Measurements from ENCODE around the gene PSMC3IP.
"Not testable (repeated sequence)": the region's sequence is repeated elsewhere in the genome, so short reads cannot be mapped to it uniquely, and the experiment has no call there.

PSMC3IP gene

DNA sequence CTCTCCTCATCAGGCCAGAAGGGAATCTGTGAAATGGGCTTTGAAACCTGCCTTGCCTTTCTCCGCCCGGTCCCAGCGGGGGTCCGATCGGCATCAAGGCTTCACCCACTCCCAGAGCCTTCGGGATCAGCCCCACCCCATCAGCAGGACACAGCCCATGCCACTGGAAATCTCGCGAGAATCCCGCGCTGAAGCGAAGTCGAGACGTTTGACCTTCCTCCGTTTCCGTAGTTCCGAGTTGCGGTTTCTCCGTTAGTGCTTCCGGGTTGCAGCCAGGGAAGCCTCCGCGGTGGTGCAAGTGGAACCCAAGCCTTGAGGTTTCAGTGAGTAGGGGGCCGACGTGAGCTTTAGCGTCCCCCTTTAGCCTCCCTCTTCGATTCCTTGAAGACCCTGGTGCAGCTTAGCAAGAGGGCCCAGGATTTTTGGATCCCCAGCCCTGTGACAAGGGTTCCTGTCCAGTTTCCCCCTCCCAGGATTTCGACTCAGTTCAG lies 15.6 kb downstream of the PSMC3IP start, which contains the start of gene COASY:
Gene COASY, plus strand, starts transcription at position 252 of the 491 bp plus-strand sequence. CDS start 475 bp downstream, outside the sequence.
- DNase-seq (ENCODE audit: low read depth in 2 of 2), result peak; percentile 85 to 88

DNA sequence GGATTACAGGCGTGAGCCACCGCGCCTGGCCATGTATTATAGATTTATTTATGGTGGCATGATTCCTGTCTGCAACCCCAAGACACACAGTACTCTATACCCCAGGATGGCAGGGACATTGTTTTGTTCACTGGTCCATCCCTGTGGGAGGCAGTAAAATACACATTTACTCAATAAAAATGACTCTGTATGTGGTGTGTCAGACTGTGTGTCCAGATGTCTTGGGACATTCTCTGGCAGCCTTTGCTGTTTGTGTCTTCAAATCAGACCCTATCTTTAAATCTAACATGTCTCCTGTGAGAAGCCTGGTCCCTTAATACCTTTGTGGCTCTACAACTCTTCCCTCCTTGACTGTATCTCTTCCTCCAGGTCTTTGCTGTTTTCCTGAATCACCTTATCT lies 17.3 kb downstream of the PSMC3IP start:
- no peak for DNase-seq (ENCODE audit: low read depth in 2 of 2)

DNA sequence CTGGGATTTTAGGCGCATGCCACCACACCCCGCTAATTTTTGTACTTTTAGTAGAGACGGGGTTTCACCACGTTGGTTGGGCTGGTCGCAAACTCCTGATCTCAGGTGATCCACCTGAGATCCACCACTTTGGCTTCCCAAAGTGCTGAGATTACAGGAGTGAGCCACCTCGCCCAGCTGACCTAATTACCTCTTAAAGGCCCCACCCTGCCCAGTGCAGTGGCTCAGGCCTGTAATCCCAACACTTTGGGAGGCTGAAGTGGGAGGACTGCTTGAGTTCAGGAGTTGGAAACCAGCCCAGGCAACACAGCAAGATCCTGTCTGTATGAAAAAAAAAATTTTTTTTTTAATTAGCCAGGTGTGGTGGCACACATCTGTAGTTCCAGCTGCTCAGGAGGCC lies 18.5 kb downstream of the PSMC3IP start:
- DNase-seq (ENCODE audit: low read depth in 2 of 2), result no peak

DNA sequence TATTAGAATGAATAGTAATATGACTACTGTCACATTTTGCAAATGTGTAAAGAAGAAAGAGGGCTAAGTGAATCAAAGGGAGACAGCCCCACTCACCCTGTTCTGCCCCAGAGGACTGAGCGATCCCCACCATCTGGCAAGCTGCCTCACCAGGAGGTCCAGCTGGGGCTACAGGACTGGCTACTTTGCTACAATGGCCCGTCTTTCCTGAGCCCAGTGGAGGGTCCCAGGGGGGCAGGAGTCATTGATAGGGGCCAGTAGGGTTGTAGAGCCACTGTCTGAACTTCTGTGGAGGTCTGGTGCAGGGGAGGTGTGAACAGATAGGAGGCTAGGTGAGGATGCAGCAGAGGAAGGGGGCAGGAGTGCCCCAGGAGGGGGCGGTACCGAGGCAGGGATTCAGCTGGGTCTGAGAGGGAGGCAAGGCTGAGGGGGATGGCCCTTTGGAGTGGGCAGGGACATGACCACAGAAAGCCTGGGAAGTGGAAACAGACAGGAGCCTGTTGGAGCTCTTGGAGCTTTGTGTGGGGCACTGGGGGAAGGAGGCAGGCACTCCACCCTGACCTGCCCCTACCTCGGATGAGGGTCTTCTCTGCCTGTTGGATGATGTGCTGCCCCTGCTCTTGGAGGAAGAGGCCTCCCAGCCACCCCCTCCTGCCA lies 21.4 kb downstream of the PSMC3IP start:
- not testable (repeated sequence) for DNase-seq (ENCODE audit: low read depth in 2 of 2)

DNA sequence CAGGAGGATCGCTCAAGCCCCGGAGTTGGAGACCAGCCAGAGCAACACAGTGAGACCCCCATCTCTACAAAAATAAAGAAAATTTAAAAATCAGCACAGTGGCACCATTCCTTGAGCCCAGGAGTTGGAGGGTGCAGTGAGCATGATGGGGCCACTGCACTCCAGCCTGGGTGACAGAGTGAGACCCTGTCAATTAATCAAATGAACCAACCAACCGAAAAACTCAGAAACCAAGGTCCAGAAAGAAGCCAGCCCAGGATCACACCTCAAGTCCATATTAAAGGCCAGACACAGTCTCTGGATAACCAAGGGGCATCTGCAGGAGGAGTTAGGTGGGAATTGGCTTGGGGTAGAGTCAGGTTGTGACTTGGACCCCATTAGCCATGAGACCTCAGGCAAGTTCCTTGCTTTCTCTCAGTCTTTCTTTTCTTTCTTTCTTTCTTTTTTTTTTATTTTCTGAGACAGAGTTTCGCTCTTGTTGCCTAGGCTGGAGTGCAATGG lies 22.4 kb downstream of the PSMC3IP start:
- DNase-seq (ENCODE audit: low read depth in 2 of 2), result no peak

DNA sequence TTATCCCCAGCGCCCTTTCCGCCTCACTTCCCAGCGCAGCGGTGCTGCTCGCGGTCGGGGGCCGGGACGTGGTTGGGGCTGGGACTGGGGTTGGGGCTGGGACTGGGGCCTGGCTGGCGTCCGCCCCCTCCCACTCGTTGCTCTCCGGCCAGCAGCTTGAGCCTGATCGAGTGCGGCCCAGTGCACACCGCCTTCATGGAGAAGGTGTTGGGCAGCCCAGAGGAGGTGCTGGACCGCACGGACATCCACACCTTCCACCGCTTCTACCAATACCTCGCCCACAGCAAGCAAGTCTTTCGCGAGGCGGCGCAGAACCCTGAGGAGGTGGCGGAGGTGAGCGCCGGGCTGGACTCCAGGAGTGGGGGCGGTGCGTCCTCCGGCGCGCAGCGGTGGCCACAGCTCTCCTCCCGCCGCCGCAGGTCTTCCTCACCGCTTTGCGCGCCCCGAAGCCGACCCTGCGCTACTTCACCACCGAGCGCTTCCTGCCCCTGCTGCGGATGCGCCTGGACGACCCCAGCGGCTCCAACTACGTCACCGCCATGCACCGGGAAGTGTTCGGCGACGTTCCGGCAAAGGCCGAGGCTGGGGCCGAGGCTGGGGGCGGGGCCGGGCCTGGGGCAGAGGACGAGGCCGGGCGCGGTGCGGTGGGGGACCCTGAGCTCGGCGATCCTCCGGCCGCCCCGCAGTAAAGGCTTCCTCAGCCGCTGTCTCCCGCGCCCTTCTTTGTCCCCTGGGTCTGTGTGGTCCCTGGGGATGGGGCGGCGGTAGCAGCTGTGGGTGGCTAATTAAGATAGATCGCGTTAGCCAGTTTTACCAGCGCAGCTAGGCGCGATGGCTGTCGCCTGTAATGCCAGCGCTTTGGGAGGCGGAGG lies 23.0 kb downstream of the PSMC3IP start:
- peak in 1 of 2 donors; percentile 47 for DNase-seq (ENCODE audit: low read depth in 2 of 2)

DNA sequence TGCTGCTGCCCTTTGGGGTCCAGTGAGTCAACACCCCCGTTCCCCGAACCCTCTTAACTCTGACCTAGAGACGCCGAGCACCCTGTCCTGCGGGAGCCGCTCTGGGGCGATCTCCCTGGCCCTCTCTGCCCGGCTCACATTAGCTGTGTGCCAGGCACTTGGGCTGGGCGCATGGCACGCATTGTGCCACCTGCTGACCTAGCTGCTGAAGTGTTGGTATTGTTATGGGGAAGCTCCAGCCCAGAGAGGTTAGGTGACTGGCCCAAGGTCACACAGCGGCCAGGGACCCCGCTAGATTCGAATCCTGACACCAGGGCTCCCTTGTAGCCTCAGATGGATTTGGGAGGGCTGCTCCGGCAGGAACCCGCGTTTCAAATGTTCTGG lies 23.7 kb downstream of the PSMC3IP start:
- no peak for DNase-seq (ENCODE audit: low read depth in 2 of 2)

DNA sequence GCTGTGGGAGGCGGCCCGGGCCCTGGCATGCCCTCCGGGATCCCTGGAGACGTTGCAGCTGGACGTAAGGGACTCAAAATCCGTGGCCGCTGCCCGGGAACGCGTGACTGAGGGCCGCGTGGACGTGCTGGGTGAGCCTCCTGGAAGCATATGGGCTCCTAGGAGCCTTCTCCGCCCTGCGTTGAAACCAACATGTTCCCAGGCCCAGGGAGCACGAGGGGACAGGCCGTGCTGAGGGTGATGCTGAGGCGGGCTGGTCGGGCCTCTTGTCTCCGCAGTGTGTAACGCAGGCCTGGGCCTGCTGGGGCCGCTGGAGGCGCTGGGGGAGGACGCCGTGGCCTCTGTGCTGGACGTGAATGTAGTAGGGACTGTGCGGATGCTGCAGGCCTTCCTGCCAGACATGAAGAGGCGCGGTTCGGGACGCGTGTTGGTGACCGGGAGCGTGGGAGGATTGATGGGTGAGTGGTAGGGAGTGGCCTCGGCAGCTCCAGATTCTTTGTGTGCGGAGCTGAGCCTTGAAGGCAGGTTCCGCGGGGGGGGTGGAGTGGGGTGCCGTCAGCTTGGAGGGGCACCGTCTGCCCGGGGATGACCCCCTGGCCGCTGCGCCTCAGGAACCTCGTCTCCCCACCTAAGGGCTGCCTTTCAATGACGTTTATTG lies 24.2 kb downstream of the PSMC3IP start:
- no peak for DNase-seq (ENCODE audit: low read depth in 2 of 2)

DNA sequence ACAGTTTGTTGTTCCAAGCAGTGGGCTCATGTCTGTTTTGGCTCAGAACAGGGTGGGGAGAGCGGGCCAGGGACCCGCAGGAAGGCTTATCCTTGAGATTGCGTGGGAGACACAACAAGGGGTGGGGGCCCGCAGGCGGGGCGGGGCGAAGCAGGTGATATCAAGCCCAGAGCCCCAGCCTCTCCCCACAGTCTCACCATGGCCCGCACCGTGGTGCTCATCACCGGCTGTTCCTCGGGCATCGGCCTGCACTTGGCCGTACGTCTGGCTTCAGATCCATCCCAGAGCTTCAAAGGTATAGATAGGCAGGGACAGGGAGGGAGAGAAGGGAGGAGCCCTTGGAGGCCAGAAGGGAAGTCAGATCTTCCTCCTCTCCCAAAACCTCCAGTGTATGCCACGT lies 24.8 kb downstream of the PSMC3IP start, which contains the start of gene HSD17B1:
Gene HSD17B1, plus strand, starts transcription at position 188 of the 400 bp plus-strand sequence. Its CDS starts 11 bp downstream, at position 199.
- DNase-seq (ENCODE audit: low read depth in 2 of 2), result not testable (repeated sequence)

DNA sequence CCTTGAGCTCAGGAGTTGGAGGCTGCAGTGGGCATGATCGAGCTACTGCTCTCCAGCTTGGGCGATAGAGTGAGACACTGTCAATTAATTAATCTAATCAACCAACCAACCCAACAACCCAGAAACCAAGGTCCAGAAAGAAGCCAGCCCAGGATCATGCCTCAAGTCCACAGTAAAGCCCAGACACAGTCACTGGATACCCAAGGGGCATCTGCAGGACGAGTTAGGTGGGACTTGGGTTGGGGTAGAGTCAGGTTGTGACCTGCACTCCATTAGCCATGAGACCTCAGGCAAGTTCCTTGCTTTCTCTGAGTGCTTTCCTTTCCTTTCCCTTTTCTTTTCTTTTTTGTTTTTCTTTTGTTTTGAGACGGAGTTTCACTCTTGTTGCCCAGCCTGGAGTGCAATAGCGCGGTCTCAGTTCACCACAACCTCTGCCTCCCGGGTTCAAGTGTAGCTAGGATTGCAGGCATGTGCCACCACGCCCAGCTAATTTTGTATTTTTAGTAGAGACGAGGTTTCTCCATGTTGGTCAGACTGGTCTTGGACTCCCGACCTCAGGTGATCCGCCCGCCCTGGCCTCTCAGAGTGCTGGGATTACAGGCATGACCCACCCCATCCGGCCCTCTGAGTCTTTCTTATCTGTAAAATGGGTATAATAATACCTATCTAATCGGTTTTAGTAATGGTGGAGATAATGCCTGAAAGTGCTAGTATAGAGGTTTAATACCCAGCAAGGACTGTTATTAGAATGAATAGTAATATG lies 28.4 kb downstream of the PSMC3IP start:
- no peak for DNase-seq (ENCODE audit: low read depth in 2 of 2)

DNA sequence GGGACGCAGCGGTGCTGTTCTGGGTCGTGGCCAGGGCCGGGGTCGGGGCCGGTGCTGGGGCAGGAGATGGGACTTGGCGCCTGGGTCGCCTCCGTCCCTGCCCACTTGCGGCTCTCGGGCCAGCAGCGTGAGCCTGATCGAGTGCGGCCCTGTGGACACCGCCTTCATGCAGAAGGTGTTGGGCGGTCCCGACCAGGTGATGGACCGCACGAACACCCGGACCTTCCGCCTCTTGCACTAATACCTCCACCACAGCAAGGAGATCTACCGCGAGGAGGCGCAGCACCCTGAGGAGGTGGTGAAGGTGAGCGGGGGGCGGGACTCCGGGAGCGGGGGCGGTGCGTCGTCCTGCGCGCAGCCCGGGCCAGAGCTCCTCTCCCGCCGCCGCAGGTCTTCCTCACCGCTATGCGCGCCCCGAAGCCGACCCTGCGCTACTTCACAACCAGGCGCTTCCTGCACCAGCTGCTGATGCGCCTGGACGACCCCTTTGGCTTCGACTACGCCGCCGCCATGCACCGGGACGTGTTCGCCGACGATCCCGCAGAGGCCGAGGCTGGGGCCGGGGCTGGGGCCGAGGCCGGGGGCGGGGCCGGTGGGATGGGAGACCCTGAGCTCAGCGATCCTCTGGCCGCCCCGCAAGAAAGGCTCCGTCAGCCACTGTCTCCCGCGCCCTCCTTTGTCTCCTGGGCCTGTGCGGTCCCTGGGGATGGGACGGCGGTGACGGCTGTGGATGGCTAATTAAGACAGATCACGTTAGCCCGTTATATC lies 29.3 kb downstream of the PSMC3IP start:
- DNase-seq (ENCODE audit: low read depth in 2 of 2), result peak; percentile 54 to 63

DNA sequence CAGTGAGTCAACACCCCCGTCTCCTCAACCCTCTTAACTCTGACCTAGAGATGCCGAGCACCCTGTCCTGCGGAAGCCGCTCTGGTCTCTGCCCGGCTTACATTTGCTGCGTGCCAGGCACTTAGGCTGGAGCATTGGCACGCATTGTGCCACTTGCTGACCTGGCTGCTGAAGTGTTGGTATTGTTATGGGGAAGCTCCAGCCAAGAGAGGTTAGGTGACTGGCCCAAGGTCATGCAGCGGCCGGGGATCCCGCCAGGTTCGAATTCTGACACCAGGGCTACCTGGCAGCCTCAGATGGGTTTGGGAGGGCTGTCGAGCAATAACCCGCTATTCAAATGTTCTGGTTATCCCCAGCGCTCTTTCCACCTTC lies 29.8 kb downstream of the PSMC3IP start:
- DNase-seq (ENCODE audit: low read depth in 2 of 2), result no peak

DNA sequence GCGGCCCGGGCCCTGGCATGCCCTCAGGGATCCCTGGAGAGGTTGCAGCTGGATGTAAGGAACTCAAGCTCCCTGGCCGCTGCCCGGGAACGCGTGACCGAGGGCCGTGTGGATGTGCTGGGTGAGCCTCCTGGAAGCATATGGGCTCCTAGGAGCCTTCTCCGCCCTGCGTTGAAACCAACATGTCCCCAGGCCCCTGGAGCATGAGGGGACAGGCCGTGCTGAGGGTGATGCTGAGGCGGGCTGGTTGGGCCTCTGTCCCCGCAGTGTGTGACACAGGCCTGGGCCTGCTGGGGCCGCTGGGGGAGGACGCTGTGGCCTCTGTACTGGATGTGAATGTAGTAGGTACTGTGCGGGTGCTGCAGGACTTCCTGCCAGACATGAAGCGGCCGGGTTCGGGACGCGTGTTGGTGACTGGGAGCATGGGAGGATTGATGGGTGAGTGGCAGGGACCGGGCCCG lies 30.5 kb downstream of the PSMC3IP start:
- DNase-seq (ENCODE audit: low read depth in 2 of 2), result no peak

DNA sequence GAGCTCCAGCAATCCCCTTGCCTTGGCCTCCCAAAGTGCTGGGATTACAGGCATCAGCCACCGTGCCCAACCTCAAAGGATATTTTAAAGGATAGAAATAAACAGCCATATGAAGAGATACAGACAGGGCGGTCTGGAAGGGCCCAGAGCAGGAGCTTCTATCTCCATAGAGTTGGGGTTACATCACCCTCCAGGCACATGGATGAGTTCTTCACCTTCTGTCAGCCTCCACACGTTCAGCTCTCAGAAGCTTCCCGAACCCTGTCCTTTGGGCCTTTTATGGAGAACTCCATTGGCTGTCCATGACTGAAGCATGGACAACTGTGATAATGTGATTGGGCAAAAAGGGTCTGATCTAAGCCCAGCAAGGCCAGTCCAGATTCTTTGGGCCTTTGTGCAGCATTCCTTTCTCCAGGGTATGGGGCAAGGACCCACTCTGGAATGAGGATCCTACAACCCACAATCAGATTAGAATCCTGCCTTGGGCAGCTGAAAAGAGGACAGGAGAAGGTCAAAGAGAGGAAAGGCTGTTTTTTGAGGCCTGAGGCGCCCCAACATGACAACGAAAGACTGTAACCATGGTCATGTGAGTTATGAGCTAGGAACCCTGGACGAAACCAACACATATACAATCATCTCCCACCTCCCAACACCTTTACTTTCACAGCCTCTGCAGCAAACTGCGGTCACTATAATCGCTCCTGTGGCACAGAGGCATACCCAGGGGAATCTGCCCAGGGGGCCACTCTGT lies 31.6 kb downstream of the PSMC3IP start:
- not testable (repeated sequence) for DNase-seq (ENCODE audit: low read depth in 2 of 2)

DNA sequence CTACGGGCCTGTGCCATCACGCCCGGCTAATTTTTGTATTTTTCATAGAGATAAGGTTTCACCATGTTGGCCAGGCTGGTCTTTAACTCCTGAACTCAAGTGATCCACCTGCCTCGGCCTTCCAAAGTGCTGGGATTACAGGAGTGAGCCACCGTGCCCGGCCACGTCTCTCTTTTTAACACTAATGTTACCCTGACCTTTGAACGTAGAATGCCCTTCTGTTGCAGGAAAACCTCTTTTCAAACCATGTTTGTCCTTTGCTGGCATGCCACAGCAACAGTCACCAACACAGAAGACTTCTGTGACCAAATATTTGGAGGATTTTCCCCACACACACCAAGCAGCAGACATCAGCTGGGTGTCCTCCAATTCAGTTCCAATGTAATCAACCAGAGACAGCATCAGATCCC lies 32.6 kb downstream of the PSMC3IP start:
- DNase-seq (ENCODE audit: low read depth in 2 of 2), result no peak

DNA sequence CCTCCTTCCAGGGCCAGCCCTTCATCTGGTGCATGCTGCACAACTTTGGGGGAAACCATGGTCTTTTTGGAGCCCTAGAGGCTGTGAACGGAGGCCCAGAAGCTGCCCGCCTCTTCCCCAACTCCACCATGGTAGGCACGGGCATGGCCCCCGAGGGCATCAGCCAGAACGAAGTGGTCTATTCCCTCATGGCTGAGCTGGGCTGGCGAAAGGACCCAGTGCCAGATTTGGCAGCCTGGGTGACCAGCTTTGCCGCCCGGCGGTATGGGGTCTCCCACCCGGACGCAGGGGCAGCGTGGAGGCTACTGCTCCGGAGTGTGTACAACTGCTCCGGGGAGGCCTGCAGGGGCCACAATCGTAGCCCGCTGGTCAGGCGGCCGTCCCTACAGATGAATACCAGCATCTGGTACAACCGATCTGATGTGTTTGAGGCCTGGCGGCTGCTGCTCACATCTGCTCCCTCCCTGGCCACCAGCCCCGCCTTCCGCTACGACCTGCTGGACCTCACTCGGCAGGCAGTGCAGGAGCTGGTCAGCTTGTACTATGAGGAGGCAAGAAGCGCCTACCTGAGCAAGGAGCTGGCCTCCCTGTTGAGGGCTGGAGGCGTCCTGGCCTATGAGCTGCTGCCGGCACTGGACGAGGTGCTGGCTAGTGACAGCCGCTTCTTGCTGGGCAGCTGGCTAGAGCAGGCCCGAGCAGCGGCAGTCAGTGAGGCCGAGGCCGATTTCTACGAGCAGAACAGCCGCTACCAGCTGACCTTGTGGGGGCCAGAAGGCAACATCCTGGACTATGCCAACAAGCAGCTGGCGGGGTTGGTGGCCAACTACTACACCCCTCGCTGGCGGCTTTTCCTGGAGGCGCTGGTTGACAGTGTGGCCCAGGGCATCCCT lies 34.1 kb downstream of the PSMC3IP start:
- no peak for DNase-seq (ENCODE audit: low read depth in 2 of 2)

DNA sequence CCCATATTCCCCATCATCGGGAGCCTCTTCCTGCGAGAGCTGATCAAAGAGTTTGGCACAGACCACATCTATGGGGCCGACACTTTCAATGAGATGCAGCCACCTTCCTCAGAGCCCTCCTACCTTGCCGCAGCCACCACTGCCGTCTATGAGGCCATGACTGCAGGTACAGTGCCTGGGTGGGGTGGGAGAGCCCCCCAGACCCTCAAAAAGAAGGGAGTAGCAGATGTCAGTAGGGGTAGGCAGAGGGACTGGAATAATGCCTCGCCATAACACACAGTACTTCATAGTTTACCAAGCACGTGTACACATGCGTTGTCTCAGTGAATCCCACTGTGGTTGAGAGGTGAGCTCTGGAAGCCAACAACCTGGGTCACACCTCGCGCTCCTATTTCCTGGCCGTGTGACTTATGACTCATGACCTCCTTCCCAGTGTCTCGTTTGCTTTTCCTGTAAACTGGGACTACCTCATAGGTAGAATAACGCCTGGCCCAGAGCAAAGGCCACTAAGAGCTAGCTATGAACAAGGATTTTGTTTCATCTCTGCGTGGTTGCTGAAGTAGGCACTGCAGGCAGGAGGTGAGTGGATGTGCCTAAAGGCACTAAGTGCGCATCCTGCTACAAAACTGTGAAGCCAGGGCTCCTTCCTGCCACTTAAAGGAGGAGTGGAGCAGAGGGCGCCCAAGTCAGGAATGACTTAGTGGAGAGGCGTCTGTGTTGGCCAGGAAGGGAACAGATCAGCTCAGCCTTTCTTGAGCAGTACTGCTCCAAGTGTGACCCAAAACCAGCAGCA lies 36.3 kb downstream of the PSMC3IP start:
- DNase-seq (ENCODE audit: low read depth in 2 of 2), result no peak

DNA sequence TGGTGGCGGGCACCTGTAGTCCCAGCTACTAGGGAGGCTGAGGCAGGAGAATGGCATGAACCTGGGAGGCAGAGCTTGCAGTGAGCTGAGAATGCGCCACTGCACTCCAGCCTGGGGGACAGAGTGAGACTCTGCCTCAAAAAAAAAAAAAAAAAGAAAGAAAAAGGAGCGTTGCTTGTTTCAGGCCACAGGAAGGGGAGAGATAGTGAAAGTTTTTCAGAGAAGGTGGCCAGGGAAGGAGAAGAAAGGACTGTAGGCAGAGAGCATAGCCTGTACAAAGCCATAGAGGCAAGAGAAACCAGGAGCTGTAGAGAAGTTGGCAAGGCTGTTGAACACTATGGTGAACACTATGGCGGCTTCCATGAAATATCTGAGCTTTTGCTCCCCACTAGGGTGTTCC lies 37.0 kb downstream of the PSMC3IP start:
- not testable (repeated sequence) for DNase-seq (ENCODE audit: low read depth in 2 of 2)

Measured in activated CD8-positive, alpha-beta memory T cell treated with anti-CD3 and anti-CD28 coated beads for 4 hours (primary cell).